Cerebellar cortex (tissue), 1 donor: ENCODE data around the gene RTP4.
"Not testable (repeated sequence)": the region's sequence is repeated elsewhere in the genome, so short reads cannot be mapped to it uniquely, and the experiment has no call there.

Source experiments
- DNase-seq: peaks from one replicate; pipeline ENCODE4 v3.0.0-alpha.2; 2015; ENCODE audit warnings: low spot score

RTP4 gene

GRCh38 chr3:187369089-187369447 is 883 bp downstream of the RTP4 start:
- DNase-seq: no peak

DNA sequence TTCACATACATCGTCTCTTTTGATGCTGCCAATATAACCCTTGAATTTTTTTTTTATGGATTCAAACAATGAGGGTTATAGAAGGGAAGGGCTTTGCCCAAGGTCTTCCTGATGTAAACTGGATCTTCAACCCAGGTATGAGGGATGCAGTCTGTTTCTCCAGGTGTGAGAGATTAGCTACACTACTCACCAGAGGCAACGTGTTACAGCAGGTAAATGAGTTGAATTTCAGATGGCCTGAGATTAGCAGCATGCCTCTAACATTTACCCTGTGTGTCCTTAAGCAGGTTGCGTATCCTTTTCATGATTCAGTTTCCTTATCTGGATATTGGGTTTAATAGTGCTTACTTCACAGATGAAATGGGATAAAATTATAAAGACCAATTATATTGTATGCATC is 1.9 kb downstream of the RTP4 start:
- no peak for DNase-seq

GRCh38 chr3:187375581-187375980 is 7.4 kb downstream of the RTP4 start:
- no peak for DNase-seq

DNA sequence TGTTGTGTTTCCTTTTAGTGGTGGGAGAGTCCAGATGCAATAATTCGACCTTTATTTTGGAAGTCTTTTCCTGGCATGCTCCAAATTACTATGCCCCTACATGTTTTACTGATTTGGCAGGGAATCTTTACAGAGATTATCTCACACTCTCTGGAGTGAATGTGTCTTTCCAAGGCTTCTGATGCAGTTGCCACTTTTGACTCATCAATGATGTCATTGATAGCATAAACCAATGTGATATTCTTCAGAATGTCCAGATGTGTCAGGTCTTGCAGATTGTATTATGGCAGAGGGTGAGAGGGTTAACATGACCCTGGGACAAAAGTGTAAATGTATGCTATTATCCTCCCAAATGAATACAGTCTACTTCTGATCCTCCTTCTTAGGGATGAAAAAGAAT is 9.7 kb downstream of the RTP4 start:
- DNase-seq: no peak

GRCh38 chr3:187382609-187383151 is 14.5 kb downstream of the RTP4 start:
- DNase-seq: no peak

DNA sequence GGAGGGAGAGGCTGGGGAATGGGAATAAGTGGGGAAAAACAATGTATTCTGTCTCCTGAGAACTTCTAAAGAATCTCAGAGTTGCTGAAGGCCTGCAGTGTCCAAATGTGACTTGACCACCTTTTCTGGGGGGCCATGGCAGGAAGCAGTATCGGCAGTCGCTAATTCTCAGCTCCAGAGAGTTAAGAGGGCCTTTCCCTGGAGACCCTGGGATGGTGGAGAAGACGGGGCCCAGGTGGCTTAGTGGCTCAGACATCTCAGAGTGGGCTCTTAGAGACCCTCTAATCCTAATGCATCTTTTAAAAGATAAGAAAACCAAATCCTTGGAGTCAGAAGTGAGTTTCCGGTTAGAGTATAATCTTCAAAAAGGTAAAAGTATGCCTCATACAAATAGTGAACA is 15.1 kb downstream of the RTP4 start:
- no peak for DNase-seq

- DNase-seq: no peak
Measured at GRCh38 chr3:187385296-187385695, 17.1 kb downstream of the RTP4 start.

GRCh38 chr3:187396661-187397060 is 28.5 kb downstream of the RTP4 start:
- DNase-seq: no peak

GRCh38 chr3:187398955-187399354 is 30.8 kb downstream of the RTP4 start:
- no peak for DNase-seq

- DNase-seq: no peak
Measured at GRCh38 chr3:187400756-187401155, 32.6 kb downstream of the RTP4 start.

- no peak for DNase-seq
Measured at GRCh38 chr3:187401856-187402255, 33.7 kb downstream of the RTP4 start.

DNA sequence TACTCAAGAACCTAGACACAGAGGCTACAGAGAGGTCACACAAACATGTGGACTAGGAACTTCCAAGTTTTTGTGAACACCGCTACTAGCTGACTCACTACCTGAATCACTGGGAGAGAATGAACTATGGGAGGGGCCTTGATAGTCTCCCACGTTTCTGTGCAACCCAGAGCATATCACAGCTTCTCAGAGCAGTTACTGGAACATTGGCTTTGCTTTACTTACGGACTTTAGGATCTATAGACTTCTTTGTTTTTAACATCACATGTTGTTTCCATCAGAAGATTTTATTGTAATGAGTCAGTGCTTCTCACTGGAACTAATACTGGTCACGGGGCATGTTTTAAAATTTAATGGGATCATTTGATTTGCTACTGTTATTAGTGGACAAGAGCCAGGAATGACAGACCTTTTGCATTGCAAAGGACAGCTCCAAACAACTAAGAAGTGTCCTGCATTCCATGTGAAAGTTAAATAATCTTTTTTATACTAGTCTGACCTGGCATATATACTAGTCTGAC is 35.6 kb downstream of the RTP4 start:
- DNase-seq: no peak

- DNase-seq: no peak
Measured at GRCh38 chr3:187406927-187407326, 38.7 kb downstream of the RTP4 start.

- not testable (repeated sequence) for DNase-seq
Measured at GRCh38 chr3:187411991-187412781, 44.0 kb downstream of the RTP4 start.
